OCI-LY7 (cell line): Measurements from ENCODE around the gene LCP1.

Experiments used
- CTCF ChIP-seq: fragments of 200-600 bp; sonication (generic); conservative IDR thresholded peaks from 2 replicates; pipeline ENCODE4 v1.5.1; 2014; ENCODE audit warnings: mild to moderate bottlenecking, antibody characterized with exemption, low read length, moderate library complexity, mixed read lengths
- EZH2phosphoT487 ChIP-seq: fragments of 200-600 bp; sonication (generic); IDR thresholded peaks from 2 replicates; pipeline ENCODE4 v1.6.1; 2018; ENCODE audit warnings: low read depth, borderline replicate concordance, mild to moderate bottlenecking, mixed run types, antibody characterized with exemption, low read length, moderate library complexity, mixed read lengths

GRCh38 chr13:46132109-46132508 lies 49.9 kb downstream of the LCP1 start:
- no peak for TF ChIP-seq CTCF
- TF ChIP-seq EZH2phosphoT487 = no peak
